Neutrophil (primary cell): Measurements from ENCODE around the gene PLEKHA1.

ENCODE experiments used
- H3K27ac ChIP-seq: fragments of 200-600 bp; sonication (generic); 2 replicates; pipeline ENCODE4 v1.5.1; 2016; ENCODE audit warnings: mild to moderate bottlenecking, moderate library complexity
- H3K27me3 ChIP-seq: fragments of 200-600 bp; sonication (generic); 2 replicates; pipeline ENCODE4 v1.6.0; 2016; ENCODE audit warnings: mild to moderate bottlenecking
- H3K36me3 ChIP-seq: fragments of 200-600 bp; sonication (generic); 2 replicates; pipeline ENCODE4 v1.5.1; 2017
- H3K4me1 ChIP-seq, 2 experiments: fragments of 200-600 bp in 1 of 2; sonication (generic) in 1 of 2; 1 replicate in 1 of 2; 2 replicates in 1 of 2; pipeline versions ENCODE4 v1.5.1 to v1.6.1; 2013 to 2016; ENCODE audit warnings: low read depth in 1 of 2, low read length in 1 of 2, mild to moderate bottlenecking in 1 of 2, moderate library complexity in 1 of 2; ENCODE audit not compliant: control insufficient read depth in 1 of 2, insufficient read depth in 1 of 2
- H3K4me3 ChIP-seq, 2 experiments: fragments of 200-600 bp in 1 of 2; sonication (generic) in 1 of 2; 1 replicate in 1 of 2; 2 replicates in 1 of 2; pipeline ENCODE4 v1.5.1; 2013 to 2016; ENCODE audit warnings: low read depth in 1 of 2, low read length in 1 of 2, mild to moderate bottlenecking in 1 of 2, moderate library complexity in 1 of 2
- H3K9me3 ChIP-seq: fragments of 200-600 bp; sonication (generic); 2 replicates; pipeline ENCODE4 v1.5.1; 2016
- TF ChIP-seq, protein P1 (sequence below): fragments of 200-600 bp; sonication (generic); IDR thresholded peaks from 2 replicates; pipeline ENCODE4 v1.5.1; 2016; ENCODE audit warnings: antibody characterized with exemption

The PLEKHA1 gene

DNA sequence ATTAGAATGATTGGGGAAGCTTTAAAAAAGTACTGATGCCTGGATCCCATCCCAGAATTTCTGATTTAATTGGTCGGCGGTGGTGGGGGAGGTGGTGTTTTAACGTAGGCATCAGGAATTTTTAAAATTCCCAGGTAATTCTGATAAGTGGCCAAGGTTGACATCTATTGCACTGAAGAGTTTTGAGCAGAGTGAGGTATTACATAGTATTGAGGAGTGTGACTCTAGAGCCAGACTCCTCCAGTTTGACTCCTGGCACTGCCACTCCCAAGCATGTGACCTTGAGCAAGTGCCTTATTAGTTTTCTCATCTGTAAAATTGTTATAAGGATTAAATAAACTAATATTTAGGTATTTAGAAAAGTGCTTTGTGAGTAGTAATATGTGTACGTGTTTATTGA is 6.2 kb downstream of the PLEKHA1 start:
- no peaks in the 10 kb centered on the region for H3K9me3 ChIP-seq
- H3K27ac ChIP-seq, result no peak overlapping the region
- peaks cover 41% of the 10 kb centered on the region for H3K27me3 ChIP-seq
- H3K4me1 ChIP-seq, result peaks cover 0 to 2% of the 10 kb centered on the region in 2 experiments
- H3K4me3 ChIP-seq, result no peak overlapping the region
- H3K36me3 ChIP-seq, result no peaks in the 10 kb centered on the region
- TF ChIP-seq, protein P1, sequence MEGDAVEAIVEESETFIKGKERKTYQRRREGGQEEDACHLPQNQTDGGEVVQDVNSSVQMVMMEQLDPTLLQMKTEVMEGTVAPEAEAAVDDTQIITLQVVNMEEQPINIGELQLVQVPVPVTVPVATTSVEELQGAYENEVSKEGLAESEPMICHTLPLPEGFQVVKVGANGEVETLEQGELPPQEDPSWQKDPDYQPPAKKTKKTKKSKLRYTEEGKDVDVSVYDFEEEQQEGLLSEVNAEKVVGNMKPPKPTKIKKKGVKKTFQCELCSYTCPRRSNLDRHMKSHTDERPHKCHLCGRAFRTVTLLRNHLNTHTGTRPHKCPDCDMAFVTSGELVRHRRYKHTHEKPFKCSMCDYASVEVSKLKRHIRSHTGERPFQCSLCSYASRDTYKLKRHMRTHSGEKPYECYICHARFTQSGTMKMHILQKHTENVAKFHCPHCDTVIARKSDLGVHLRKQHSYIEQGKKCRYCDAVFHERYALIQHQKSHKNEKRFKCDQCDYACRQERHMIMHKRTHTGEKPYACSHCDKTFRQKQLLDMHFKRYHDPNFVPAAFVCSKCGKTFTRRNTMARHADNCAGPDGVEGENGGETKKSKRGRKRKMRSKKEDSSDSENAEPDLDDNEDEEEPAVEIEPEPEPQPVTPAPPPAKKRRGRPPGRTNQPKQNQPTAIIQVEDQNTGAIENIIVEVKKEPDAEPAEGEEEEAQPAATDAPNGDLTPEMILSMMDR, result no peak

DNA sequence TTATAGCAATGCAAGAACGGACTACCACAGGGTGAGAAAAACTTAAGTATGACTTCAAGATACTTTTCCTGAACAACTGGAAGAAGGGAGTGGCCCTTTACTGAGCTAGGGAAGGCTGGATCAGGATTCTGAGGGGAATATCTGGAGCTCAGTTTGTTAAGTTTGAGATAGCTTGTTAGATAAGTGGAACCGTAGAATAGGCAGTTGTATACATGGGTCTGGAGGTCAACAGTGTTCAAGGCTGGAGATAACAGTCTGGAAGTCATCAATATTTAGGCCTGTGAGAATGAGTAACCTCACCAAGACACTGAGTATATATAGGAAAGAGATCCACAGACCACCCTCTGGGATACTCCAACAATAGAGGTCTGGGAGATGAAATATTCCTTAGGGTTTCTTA is 7.2 kb downstream of the PLEKHA1 start:
- TF ChIP-seq, protein P1, result no peak
- Histone ChIP-seq H3K9me3 (no peaks in the 10 kb centered on the region), H3K4me1 (no peaks in the 10 kb centered on the region), H3K36me3 (no peaks in the 10 kb centered on the region), H3K4me3 (no peak overlapping the region), H3K27ac (no peak overlapping the region), H3K27me3 (peaks cover 31% of the 10 kb centered on the region)

DNA sequence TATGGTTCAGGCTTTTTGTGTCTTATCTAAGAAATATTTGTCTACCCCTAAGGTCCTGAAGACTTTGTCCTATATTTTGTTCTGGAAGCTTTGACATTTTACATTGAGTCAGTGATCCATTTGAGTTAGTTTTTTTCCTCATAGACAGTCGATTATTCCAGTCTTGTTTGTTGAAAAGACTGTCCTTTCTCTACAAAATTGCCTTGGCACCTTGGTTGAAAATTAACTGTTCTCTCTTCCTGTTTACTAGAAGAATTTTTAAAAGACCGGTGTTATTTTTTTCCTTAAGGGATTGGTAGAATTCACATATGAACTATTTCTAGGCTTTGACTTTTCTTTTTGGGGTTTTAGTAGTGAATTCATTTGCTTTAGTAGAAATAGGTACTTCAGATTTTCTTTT is 12.0 kb downstream of the PLEKHA1 start:
- no peaks in the 10 kb centered on the region for H3K27me3 ChIP-seq
- no peak overlapping the region for H3K4me3 ChIP-seq
- no peak overlapping the region for H3K27ac ChIP-seq
- TF ChIP-seq, protein P1, result no peak
- H3K36me3 ChIP-seq, result no peaks in the 10 kb centered on the region
- no peaks in the 10 kb centered on the region for H3K4me1 ChIP-seq
- H3K9me3 ChIP-seq, result no peaks in the 10 kb centered on the region

DNA sequence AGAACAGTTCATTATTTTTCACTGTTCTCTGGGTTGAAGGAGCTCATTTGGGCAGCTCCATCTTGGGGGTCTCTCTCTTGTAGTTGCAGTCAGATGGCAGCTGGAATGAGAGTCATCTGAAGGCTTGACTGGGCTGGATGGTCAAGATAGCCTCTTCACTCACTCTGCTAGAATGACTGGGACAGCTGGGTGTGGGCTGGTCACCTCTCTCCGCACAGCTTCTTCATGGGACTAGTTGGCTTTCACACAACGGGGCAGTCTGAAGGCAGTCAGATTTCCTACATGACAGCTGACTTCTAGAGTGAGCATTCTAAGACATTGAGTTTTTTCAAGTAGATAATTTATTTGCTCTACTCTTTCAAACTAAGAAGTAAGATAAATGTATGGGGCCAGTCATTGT is 13.1 kb downstream of the PLEKHA1 start:
- no peaks in the 10 kb centered on the region for H3K4me1 ChIP-seq
- TF ChIP-seq, protein P1, result no peak

DNA sequence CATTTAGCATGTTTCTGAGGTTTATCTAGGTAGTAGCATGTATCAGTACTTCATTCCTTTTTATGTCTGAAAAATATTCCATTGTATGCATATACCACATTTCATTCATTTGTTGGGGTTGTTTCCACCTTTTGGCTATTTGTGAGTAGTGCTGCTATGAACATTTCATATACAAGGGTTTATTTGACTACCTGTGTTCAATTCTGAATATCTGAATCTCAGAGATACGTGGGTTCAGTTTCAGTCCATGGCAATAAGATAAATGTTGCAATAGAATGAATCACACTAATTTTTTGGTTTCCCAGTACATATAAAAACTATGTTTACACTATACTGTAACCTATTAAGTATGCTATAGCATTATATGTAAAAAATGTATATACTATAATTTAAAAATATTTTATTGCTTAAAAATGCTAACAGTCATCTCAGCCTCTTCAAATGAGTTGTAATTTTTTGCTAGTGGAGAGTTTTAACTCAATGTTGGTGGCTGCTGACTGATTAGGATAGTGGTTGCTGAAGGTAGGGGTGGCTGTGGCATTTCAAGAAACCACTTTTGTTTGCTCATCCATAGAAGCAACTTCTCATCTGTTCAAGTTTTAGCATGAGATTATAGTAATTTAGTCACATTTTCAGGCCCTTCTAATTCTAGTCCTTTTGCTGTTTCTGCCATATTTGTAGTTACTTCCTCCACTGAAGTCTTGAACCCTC is 13.9 kb downstream of the PLEKHA1 start:
- no peaks in the 10 kb centered on the region for H3K4me1 ChIP-seq
- H3K36me3 ChIP-seq, result no peaks in the 10 kb centered on the region
- no peaks in the 10 kb centered on the region for H3K9me3 ChIP-seq
- H3K4me3 ChIP-seq, result no peak overlapping the region
- TF ChIP-seq, protein P1, result no peak
- no peak overlapping the region for H3K27ac ChIP-seq
- H3K27me3 ChIP-seq, result no peaks in the 10 kb centered on the region

More for the DNA sequence above, 13.1 kb downstream of the PLEKHA1 start:
- no peak overlapping the region for H3K4me3 ChIP-seq
- no peaks in the 10 kb centered on the region for H3K9me3 ChIP-seq
- no peaks in the 10 kb centered on the region for H3K36me3 ChIP-seq
- H3K27ac ChIP-seq, result no peak overlapping the region
- no peaks in the 10 kb centered on the region for H3K27me3 ChIP-seq
